ENCODE results near the gene LSR.

The LSR gene

GRCh38 chr19:35248310-35249145, at the start of gene LSR:
Gene LSR (plus strand): TSS chr19:35249002. CDS start chr19:35249023, 21 bp downstream.
- peak; percentile 86 for DNase-seq

GRCh38 chr19:35199481-35199880, 49.3 kb upstream of the LSR start:
- DNase-seq = no peak

- DNase-seq = no peak
Measured at GRCh38 chr19:35202722-35203688, 45.8 kb upstream of the LSR start.

GRCh38 chr19:35204799-35205732, 43.7 kb upstream of the LSR start:
- DNase-seq = peak; percentile 23

- DNase-seq = no peak
Measured at GRCh38 chr19:35205733-35206323, 43.0 kb upstream of the LSR start.

GRCh38 chr19:35206379-35206778, 42.4 kb upstream of the LSR start:
- DNase-seq = peak; percentile 89

- no peak for DNase-seq
Measured at GRCh38 chr19:35206855-35207254, 41.9 kb upstream of the LSR start.

- peak; percentile 60 for DNase-seq
Measured at GRCh38 chr19:35207391-35207871, 41.4 kb upstream of the LSR start.

GRCh38 chr19:35208121-35208520, 40.7 kb upstream of the LSR start:
- no peak for DNase-seq

- DNase-seq = no peak
Measured at GRCh38 chr19:35209646-35210045, 39.2 kb upstream of the LSR start.

GRCh38 chr19:35211545-35212230, 37.1 kb upstream of the LSR start:
- DNase-seq = peak; percentile 95

- DNase-seq = no peak
Measured at GRCh38 chr19:35212241-35212640, 36.6 kb upstream of the LSR start.

GRCh38 chr19:35213663-35214632, 34.9 kb upstream of the LSR start:
- DNase-seq = peak; percentile 97

- no peak for DNase-seq
Measured at GRCh38 chr19:35214766-35215422, 33.9 kb upstream of the LSR start.

GRCh38 chr19:35216016-35216832, 32.6 kb upstream of the LSR start:
- DNase-seq = no peak

- peak; percentile 71 for DNase-seq
Measured at GRCh38 chr19:35216833-35217648, 31.8 kb upstream of the LSR start.

GRCh38 chr19:35217649-35217990, 31.2 kb upstream of the LSR start:
- DNase-seq = no peak

GRCh38 chr19:35219008-35219407, 29.8 kb upstream of the LSR start:
- no peak for DNase-seq

Measured in CD4-positive, alpha-beta T cell treated with Interleukin-21 for 1 hour (primary cell).